Keratinocyte (primary cell): Measurements from ENCODE around the gene GTF3C4. TPM values are rescaled to one million over a fixed set of nuclear protein-coding genes. Genes with fewer than 3 reads are reported as not detected.
"Not testable (repeated sequence)": the region's sequence is repeated elsewhere in the genome, so short reads cannot be mapped to it uniquely, and the experiment has no call there.

Experiments used
- DNase-seq: peaks from one replicate; pipeline ENCODE4 v3.0.0-alpha.2; 2011; ENCODE audit warnings: low read depth, missing footprints, low spot score
- FAIRE-seq: peaks from 2 replicates; lab custom pipeline; 2011; peaks lifted over from hg19 to GRCh38; lab: Jason Lieb, UNC
- H2AFZ ChIP-seq: 2 replicates; pipeline ENCODE4 v1.6.0; 2012; ENCODE audit warnings: low read length, control low read depth, inconsistent platforms; ENCODE audit not compliant: control insufficient read depth
- H3K27ac ChIP-seq: 2 replicates; pipeline ENCODE4 v1.5.1; 2011; ENCODE audit warnings: low read length; ENCODE audit not compliant: control insufficient read depth, insufficient read depth
- H3K27me3 ChIP-seq: 3 replicates; pipeline ENCODE4 v1.6.0; 2011; ENCODE audit warnings: low read length; ENCODE audit not compliant: control insufficient read depth, insufficient read depth; ENCODE audit errors: extremely low read depth
- H3K36me3 ChIP-seq, 2 experiments: 2 replicates in 1 of 2; 3 replicates in 1 of 2; pipeline ENCODE4 v1.5.1; 2011; ENCODE audit warnings: low read length in 2 of 2, mild to moderate bottlenecking in 1 of 2; ENCODE audit not compliant: control insufficient read depth in 2 of 2, insufficient read depth in 2 of 2; ENCODE audit errors: extremely low read depth in 1 of 2
- H3K4me1 ChIP-seq: 3 replicates; pipeline ENCODE4 v1.5.1; 2011; ENCODE audit warnings: low read length; ENCODE audit not compliant: control insufficient read depth, insufficient read depth; ENCODE audit errors: extremely low read depth
- H3K4me2 ChIP-seq: 3 replicates; pipeline ENCODE4 v1.6.0; 2011; ENCODE audit warnings: low read depth, low read length; ENCODE audit not compliant: control insufficient read depth, insufficient read depth; ENCODE audit errors: extremely low read depth
- H3K4me3 ChIP-seq, 3 experiments: fragments of 200-600 bp in 1 of 3; sonication (generic) in 1 of 3; 2 replicates in 2 of 3; 3 replicates in 1 of 3; pipeline ENCODE4 v1.5.1; 2011 to 2016; ENCODE audit warnings: low read length in 3 of 3, mild to moderate bottlenecking in 3 of 3, control low read depth in 2 of 3, inconsistent platforms in 1 of 3, low read depth in 1 of 3, mixed read lengths in 1 of 3, mixed run types in 1 of 3, moderate library complexity in 1 of 3; ENCODE audit not compliant: control insufficient read depth in 2 of 3, insufficient read depth in 2 of 3; ENCODE audit errors: extremely low read depth in 1 of 3
- H3K79me2 ChIP-seq: 2 replicates; pipeline ENCODE4 v1.6.0; 2012; ENCODE audit warnings: low read length; ENCODE audit not compliant: control insufficient read depth, insufficient read depth
- H3K9ac ChIP-seq: 3 replicates; pipeline ENCODE4 v1.6.0; 2011; ENCODE audit warnings: low read length; ENCODE audit not compliant: control insufficient read depth, insufficient read depth; ENCODE audit errors: extremely low read depth
- H3K9me1 ChIP-seq: 3 replicates; pipeline ENCODE4 v1.6.0; 2011; ENCODE audit warnings: low read length; ENCODE audit not compliant: control insufficient read depth, insufficient read depth; ENCODE audit errors: extremely low read depth
- H3K9me3 ChIP-seq: 2 replicates; pipeline ENCODE4 v1.5.1; 2012; ENCODE audit warnings: low read depth, low read length; ENCODE audit not compliant: control insufficient read depth
- H4K20me1 ChIP-seq: 3 replicates; pipeline ENCODE4 v1.6.0; 2011; ENCODE audit warnings: low read length; ENCODE audit not compliant: control insufficient read depth, insufficient read depth; ENCODE audit errors: extremely low read depth
- EZH2 ChIP-seq: IDR thresholded peaks from one replicate; pipeline ENCODE4 v1.6.1; 2012; ENCODE audit warnings: inconsistent platforms, mild to moderate bottlenecking, low read length, moderate library complexity
- dilution Hi-C: fragments of 300-500 bp; cut with MboI; formaldehyde crosslinking; loops from one replicate; pipeline ENCODE4 v1.7.0; 2020; ENCODE audit warnings: low sequenced_read_pairs; ENCODE audit not compliant: extremely low pct_ligation_motif_present
- polyA plus RNA-seq, 5 experiments: library from polyadenylated mRNA; depleted of rRNA in 3 of 5; stranded (reverse) in 3 of 5; stranded (forward) in 1 of 5; unstranded in 1 of 5; fragments of >200 nt; gene quantifications; 1 replicate in 1 of 5; 2 replicates in 3 of 5; 3 replicates in 1 of 5; pipeline versions ENCODE4 v1.2.1 to v1.2.3, GENCODE V29; 2011 to 2012; ENCODE audit warnings: missing spikeins in 2 of 5, low read depth in 1 of 5, low replicate concordance in 1 of 5
- TF ChIP-seq, protein P1 (sequence below), 3 experiments: IDR thresholded peaks in 1 of 3; conservative IDR thresholded peaks in 1 of 3; optimal IDR thresholded peaks in 1 of 3; 2 replicates in 2 of 3; 3 replicates in 1 of 3; pipeline versions ENCODE3 to v1.5.1; 2011; ENCODE audit warnings: low read length in 3 of 3, mild to moderate bottlenecking in 3 of 3, moderate library complexity in 2 of 3, control low read depth in 1 of 3, inconsistent platforms in 1 of 3; ENCODE audit not compliant: insufficient read depth in 2 of 3; ENCODE audit errors: extremely low read depth in 1 of 3

Gene GTF3C4
- polyA plus RNA-seq, 1 donor (not counting 4 experiments of a cell fraction or from before 2014, with no cell fraction given), result 7.7 TPM

DNA sequence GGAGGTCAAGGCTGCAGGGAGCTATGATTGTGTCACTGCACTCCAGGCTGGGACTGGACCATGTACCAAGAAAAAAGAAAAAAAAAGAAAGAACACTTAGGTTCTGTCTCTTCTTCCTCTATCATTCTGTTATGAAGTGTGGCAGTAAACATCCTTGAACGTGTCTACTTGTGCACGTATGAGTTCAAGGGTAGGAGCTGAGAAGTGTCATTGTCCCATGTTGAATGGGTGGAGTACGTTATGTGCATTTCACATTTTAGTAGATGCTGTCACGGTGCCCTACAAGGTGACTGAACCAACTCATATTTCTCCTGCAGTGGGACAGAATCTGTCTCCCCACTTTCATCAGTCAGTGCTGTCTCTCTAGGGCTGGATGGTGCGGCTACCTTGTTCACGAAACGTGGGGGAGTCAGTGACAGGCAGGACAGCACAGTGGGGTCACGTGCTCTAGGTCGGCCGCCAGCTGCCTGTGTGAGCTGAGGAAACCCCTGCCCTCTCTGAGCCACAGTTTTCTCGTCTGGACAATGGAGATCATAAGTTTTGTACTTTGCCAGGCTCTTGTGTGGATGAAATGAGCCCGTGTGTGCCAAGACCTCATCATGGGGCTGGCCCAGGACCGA is 47.2 kb downstream of the GTF3C4 start:
- no peak for FAIRE-seq
- Histone ChIP-seq H3K4me2 (no peak overlapping the region), H3K9me1 (no peaks in the 10 kb centered on the region), H3K4me3 (no peak overlapping the region), H3K79me2 (no peaks in the 10 kb centered on the region), H3K9me3 (no peaks in the 10 kb centered on the region), H3K9ac (no peak overlapping the region), H3K27ac (no peak overlapping the region), H3K27me3 (no peaks in the 10 kb centered on the region), H3K36me3 (no peaks in the 10 kb centered on the region), H4K20me1 (no peaks in the 10 kb centered on the region), H2AFZ (no peak overlapping the region), H3K4me1 (no peaks in the 10 kb centered on the region)
- dilution Hi-C loops, result no loop called here
- TF ChIP-seq, protein P1, sequence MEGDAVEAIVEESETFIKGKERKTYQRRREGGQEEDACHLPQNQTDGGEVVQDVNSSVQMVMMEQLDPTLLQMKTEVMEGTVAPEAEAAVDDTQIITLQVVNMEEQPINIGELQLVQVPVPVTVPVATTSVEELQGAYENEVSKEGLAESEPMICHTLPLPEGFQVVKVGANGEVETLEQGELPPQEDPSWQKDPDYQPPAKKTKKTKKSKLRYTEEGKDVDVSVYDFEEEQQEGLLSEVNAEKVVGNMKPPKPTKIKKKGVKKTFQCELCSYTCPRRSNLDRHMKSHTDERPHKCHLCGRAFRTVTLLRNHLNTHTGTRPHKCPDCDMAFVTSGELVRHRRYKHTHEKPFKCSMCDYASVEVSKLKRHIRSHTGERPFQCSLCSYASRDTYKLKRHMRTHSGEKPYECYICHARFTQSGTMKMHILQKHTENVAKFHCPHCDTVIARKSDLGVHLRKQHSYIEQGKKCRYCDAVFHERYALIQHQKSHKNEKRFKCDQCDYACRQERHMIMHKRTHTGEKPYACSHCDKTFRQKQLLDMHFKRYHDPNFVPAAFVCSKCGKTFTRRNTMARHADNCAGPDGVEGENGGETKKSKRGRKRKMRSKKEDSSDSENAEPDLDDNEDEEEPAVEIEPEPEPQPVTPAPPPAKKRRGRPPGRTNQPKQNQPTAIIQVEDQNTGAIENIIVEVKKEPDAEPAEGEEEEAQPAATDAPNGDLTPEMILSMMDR (optimal IDR thresholded peaks at IDR 0.05 in 1 of 3, IDR thresholded peaks at IDR 0.05 in 1 of 3, conservative IDR thresholded peaks at IDR 0.05 in 1 of 3; ENCODE audit: extremely low read depth in 1 of 3, insufficient read depth in 2 of 3, low read length in 3 of 3), result no peak
- no peak for TF ChIP-seq EZH2
- DNase-seq, result no peak

DNA sequence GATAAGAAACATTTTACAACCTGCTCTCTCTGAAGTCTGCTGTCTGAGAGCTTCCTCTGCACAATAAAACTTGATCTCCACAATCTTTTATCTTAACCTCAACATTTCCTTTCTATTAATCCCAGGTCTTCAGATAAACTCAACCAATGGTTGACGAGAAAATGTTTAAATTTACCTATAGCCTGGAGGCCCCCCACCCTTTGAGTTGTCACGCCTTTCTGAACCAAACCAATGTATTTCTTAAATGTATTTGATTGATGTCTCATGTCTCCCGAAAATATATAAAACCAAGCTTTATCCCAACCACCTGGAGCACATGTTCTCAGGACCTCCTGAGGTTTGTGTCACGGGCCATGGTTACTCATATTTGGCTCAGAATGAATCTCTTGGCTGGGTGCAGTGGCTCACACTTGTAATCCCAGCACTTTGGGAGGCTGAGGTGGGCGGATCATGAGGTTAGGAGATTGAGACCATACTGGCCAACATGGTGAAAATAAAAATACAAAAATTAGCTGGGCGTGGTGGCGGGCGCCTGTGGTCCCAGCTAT is 48.2 kb downstream of the GTF3C4 start:
- H3K9me1 ChIP-seq, H3K36me3 ChIP-seq, H4K20me1 ChIP-seq, H3K4me1 ChIP-seq, H3K27me3 ChIP-seq, H3K79me2 ChIP-seq, H3K9ac ChIP-seq, H3K9me3 ChIP-seq, DNase-seq, H3K4me3 ChIP-seq, FAIRE-seq, H3K4me2 ChIP-seq, dilution Hi-C loops, H2AFZ ChIP-seq, H3K27ac ChIP-seq: not testable (repeated sequence)

DNA sequence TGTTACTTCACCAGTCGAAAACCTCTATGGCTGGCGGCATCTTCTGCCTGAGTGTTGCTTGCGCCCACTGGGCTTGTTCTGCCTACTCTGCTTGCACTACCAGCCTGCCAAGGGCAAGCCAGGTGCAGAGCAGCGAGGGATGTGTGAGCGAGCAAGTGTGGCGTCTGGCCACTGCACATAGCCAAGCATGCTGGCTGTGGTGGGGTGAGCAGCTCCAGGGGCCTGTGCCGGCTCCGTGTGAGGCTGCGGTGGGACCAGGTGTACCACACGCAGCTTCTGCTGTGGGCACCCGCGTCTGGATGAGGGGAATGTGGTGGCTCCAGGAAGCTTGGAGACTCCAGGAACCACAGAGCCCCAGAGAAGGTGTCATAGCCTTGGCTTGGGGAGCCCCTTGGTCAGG is 51.4 kb downstream of the GTF3C4 start:
- FAIRE-seq (no peak), DNase-seq (no peak)
- H3K4me1 ChIP-seq, result no peaks in the 10 kb centered on the region
- H3K27me3 ChIP-seq, result peaks cover 3% of the 10 kb centered on the region
- H3K4me3 ChIP-seq, result no peak overlapping the region
- dilution Hi-C loops, result no loop called here
- no peaks in the 10 kb centered on the region for H3K36me3 ChIP-seq
- H3K27ac ChIP-seq, result no peak overlapping the region
- TF ChIP-seq, protein P1 (optimal IDR thresholded peaks at IDR 0.05 in 1 of 3, IDR thresholded peaks at IDR 0.05 in 1 of 3, conservative IDR thresholded peaks at IDR 0.05 in 1 of 3; ENCODE audit: extremely low read depth in 1 of 3, insufficient read depth in 2 of 3, low read length in 3 of 3), result no peak
- no peaks in the 10 kb centered on the region for H4K20me1 ChIP-seq
- H3K9ac ChIP-seq, result no peak overlapping the region
- H3K9me3 ChIP-seq, result no peaks in the 10 kb centered on the region
- no peak overlapping the region for H3K4me2 ChIP-seq
- no peaks in the 10 kb centered on the region for H3K79me2 ChIP-seq
- no peak overlapping the region for H2AFZ ChIP-seq
- no peaks in the 10 kb centered on the region for H3K9me1 ChIP-seq
